HEK293T (cell line): ENCODE data around the gene AHR.

ENCODE experiments used
- CTCF ChIA-PET: fragments of 350-600 bp; formaldehyde crosslinking; extraction: SDS; loops from one replicate; lab custom pipeline; 2021; ENCODE audit warnings: antibody characterized with exemption, inconsistent platforms; lab: Yijun Ruan, JAX
- POLR2A ChIA-PET: fragments of 350-600 bp; formaldehyde crosslinking; extraction: SDS; loops from one replicate; lab custom pipeline; 2020; ENCODE audit warnings: antibody characterized with exemption, inconsistent platforms; lab: Yijun Ruan, JAX
- DNase-seq: peaks from one replicate; pipeline ENCODE4 v3.0.0; 2012; ENCODE audit warnings: mixed read lengths; ENCODE audit errors: extremely low spot score
- ARNT ChIP-seq: fragments of 450-650 bp; IDR thresholded peaks from 2 replicates; pipeline ENCODE4 v1.6.1; 2017; ENCODE audit warnings: mild to moderate bottlenecking
- BHLHE40 ChIP-seq: fragments of 450-650 bp; IDR thresholded peaks from 2 replicates; pipeline ENCODE4 v1.6.1; 2016; ENCODE audit warnings: mild to moderate bottlenecking, moderate library complexity, borderline replicate concordance
- CTBP1 ChIP-seq: fragments of 450-650 bp; IDR thresholded peaks from 2 replicates; pipeline ENCODE4 v1.6.1; 2016; ENCODE audit warnings: borderline replicate concordance
- ELF4 ChIP-seq: fragments of 450-650 bp; IDR thresholded peaks from 2 replicates; pipeline ENCODE4 v1.6.1; 2017; ENCODE audit warnings: antibody characterized with exemption
- FOXA1 ChIP-seq: fragments of 450-650 bp; IDR thresholded peaks from 2 replicates; pipeline ENCODE4 v1.6.1; 2016; ENCODE audit warnings: mild to moderate bottlenecking
- FOXK2 ChIP-seq: fragments of 450-650 bp; IDR thresholded peaks from 2 replicates; pipeline ENCODE4 v1.6.1; 2016; ENCODE audit warnings: mild to moderate bottlenecking
- FOXM1 ChIP-seq: fragments of 450-650 bp; IDR thresholded peaks from 2 replicates; pipeline ENCODE4 v1.6.1; 2017; ENCODE audit warnings: mild to moderate bottlenecking, borderline replicate concordance
- HDGF ChIP-seq: fragments of 450-650 bp; IDR thresholded peaks from 2 replicates; pipeline ENCODE4 v1.6.1; 2017; ENCODE audit warnings: antibody characterized with exemption, borderline replicate concordance
- L3MBTL2 ChIP-seq: fragments of 450-650 bp; conservative IDR thresholded peaks from 2 replicates; pipeline ENCODE4 v1.6.1; 2016; ENCODE audit warnings: mild to moderate bottlenecking
- LEF1 ChIP-seq: fragments of 450-650 bp; IDR thresholded peaks from 2 replicates; pipeline ENCODE4 v1.6.1; 2017; ENCODE audit warnings: mild to moderate bottlenecking, borderline replicate concordance
- NFRKB ChIP-seq: fragments of 450-650 bp; IDR thresholded peaks from 2 replicates; pipeline ENCODE4 v1.6.1; 2016; ENCODE audit warnings: mild to moderate bottlenecking, moderate library complexity
- PKNOX1 ChIP-seq: fragments of 450-650 bp; IDR thresholded peaks from 2 replicates; pipeline ENCODE4 v1.6.1; 2016
- SP1 ChIP-seq: fragments of 450-650 bp; IDR thresholded peaks from 2 replicates; pipeline ENCODE4 v1.6.1; 2017
- SUZ12 ChIP-seq: fragments of 450-650 bp; IDR thresholded peaks from 2 replicates; pipeline ENCODE4 v1.6.1; 2016; ENCODE audit warnings: mild to moderate bottlenecking
- TARDBP ChIP-seq: fragments of 450-650 bp; IDR thresholded peaks from 2 replicates; pipeline ENCODE4 v1.6.1; 2016
- ZNF384 ChIP-seq: fragments of 450-650 bp; IDR thresholded peaks from 2 replicates; pipeline ENCODE4 v1.6.1; 2016

AHR gene

GRCh38 chr7:17326378-17326777 is 27.9 kb downstream of the AHR start:
- ChIA-PET POLR2A (no interaction called here), CTCF (no interaction called here)
- DNase-seq: no peak
- no peak for TF ChIP-seq FOXK2
- no peak for TF ChIP-seq SUZ12
- no peak for TF ChIP-seq ELF4
- no peak for TF ChIP-seq ZNF384
- TF ChIP-seq NFRKB: no peak
- TF ChIP-seq SP1: no peak
- TF ChIP-seq FOXM1: no peak
- no peak for TF ChIP-seq PKNOX1
- no peak for TF ChIP-seq ARNT
- no peak for TF ChIP-seq LEF1

DNA sequence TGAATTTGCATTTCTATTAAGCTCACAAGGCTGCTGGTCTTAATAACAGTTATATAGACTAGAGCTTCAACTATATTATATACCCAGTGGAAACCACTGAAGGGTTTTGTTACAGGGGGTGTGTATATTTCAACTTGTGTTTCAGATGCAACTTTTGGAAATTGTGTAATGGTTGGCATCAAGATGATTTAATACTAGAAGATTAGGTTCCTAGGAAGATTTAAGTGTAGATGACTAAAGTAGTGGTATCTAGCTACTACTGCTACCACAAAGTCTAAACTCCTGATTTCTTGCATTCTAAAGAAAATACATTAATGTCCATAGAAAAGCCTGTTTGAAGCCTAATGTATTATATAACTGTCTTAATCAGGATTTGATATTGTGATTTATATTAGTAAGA is 30.2 kb downstream of the AHR start:
- no peak for DNase-seq
- ChIA-PET CTCF (no interaction called here), POLR2A (no interaction called here)
- TF ChIP-seq SP1 (no peak), CTBP1 (no peak), ZNF384 (no peak), BHLHE40 (no peak), ELF4 (no peak), TARDBP (no peak), PKNOX1 (no peak), SUZ12 (no peak), NFRKB (no peak), LEF1 (no peak), ARNT (no peak), FOXA1 (no peak), L3MBTL2 (no peak), FOXK2 (no peak), FOXM1 (no peak), HDGF (no peak)

- CTCF ChIA-PET: no interaction called here
- no peak for TF ChIP-seq ELF4
- TF ChIP-seq SUZ12: no peak
- TF ChIP-seq PKNOX1: no peak
- no peak for TF ChIP-seq ZNF384
- no peak for TF ChIP-seq ARNT
- TF ChIP-seq FOXK2: no peak
- no peak for TF ChIP-seq L3MBTL2
- TF ChIP-seq SP1: no peak
- no peak for TF ChIP-seq BHLHE40
- no peak for TF ChIP-seq CTBP1
- no peak for TF ChIP-seq FOXA1
- no peak for TF ChIP-seq HDGF
- TF ChIP-seq FOXM1: no peak
- TF ChIP-seq TARDBP: no peak
- TF ChIP-seq NFRKB: no peak
- no peak for TF ChIP-seq LEF1
- no peak for DNase-seq
- POLR2A ChIA-PET: no interaction called here
These were observed 31.0 kb downstream of the AHR start for GRCh38 chr7:17329440-17329839.

DNA sequence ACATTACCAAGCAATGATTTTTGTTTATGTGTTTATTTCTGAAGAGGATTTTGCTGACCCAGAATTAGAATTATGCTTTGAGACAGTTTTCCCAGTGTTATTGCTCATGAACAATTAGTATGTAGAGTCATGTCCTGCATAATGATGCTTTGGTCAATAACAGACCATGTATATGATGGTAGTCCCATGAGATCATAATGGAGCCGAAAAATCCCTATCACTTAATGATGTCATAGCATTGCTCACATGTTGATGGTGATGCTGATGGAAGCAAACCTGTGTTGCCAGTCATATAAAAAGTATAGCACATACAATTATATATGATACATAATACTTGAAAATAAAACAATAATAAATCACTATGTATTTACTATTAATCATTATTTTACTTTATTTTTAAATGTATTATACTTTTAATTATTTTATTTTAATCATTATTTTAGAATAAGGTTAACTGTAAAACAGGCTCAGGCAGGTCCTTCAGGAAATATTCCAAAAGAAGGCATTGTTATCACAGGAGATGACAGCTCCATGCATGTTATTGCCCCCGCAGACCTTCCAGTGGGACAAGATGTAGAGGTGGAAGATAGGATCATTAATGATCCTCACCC is 33.5 kb downstream of the AHR start:
- TF ChIP-seq CTBP1 (no peak), NFRKB (no peak), LEF1 (no peak), L3MBTL2 (no peak), BHLHE40 (no peak), ELF4 (no peak), ZNF384 (no peak), FOXA1 (no peak), ARNT (no peak), FOXK2 (no peak), HDGF (no peak), PKNOX1 (no peak), SP1 (no peak), SUZ12 (no peak), FOXM1 (no peak), TARDBP (no peak)
- no peak for DNase-seq
- ChIA-PET POLR2A (no interaction called here), CTCF (no interaction called here)

GRCh38 chr7:17333221-17333620 is 34.8 kb downstream of the AHR start:
- DNase-seq: no peak
- POLR2A ChIA-PET: no interaction called here
- TF ChIP-seq BHLHE40: no peak
- TF ChIP-seq FOXK2: no peak
- no peak for TF ChIP-seq TARDBP
- TF ChIP-seq SUZ12: no peak
- TF ChIP-seq ARNT: no peak
- no peak for TF ChIP-seq PKNOX1
- TF ChIP-seq FOXM1: no peak
- no peak for TF ChIP-seq LEF1
- no peak for TF ChIP-seq CTBP1
- TF ChIP-seq SP1: no peak
- TF ChIP-seq HDGF: no peak
- TF ChIP-seq NFRKB: no peak
- no peak for TF ChIP-seq FOXA1
- CTCF ChIA-PET: no interaction called here
